ENCODE data around the gene S100A9. TPM values are rescaled to one million over a fixed set of nuclear protein-coding genes. Genes with fewer than 3 reads are reported as not detected.

The S100A9 gene
- total and polyA plus RNA-seq, 2 of the 4 experiments (the other 2 are of a cell fraction) = not detected

DNA sequence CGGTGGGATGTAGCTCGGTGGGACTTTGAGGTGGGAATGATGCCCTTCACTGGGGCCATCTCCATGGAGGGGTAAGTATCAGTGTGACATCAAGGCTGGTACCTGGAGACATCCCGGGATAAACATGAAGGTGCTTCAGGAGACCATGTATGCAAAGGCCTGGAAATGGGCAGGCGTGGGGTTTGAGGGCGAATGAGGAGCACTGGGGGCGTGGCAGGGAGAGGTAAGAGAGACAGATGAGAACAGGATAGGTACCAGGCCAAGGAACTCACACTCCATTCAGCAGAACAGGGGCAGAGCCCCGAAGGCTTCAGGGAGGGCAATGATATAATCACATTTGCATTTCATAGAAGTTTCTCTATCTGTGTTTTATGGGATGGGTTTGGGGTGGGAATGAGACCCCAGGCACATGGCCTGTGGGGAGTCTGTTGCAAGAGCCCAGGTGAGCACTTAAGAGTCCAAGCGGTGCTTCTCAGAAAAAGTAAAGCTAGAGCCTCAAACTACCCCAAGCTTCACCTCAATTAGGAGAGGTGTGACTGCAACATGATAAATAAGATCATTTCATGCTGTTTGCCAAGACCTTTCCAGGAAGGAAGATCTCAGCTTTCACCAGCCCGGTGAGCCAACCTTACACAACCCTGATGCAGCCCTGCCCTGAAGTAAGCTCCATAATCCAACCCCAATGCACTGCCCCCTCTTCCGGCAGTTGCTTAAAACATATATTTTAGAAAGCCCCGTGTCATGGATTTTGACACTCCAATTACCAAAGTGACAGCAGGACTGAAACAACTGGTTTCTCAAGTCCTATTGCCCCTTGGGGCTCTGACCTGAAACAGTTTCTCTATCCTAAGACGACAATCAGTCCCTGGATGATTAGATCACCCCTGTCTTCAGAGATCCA lies 7.4 kb downstream of the S100A9 start (continued):
- TF ChIP-seq FOS (IDR thresholded peaks at IDR 0.05; ENCODE audit: low read depth, low read length) = no peak

DNA sequence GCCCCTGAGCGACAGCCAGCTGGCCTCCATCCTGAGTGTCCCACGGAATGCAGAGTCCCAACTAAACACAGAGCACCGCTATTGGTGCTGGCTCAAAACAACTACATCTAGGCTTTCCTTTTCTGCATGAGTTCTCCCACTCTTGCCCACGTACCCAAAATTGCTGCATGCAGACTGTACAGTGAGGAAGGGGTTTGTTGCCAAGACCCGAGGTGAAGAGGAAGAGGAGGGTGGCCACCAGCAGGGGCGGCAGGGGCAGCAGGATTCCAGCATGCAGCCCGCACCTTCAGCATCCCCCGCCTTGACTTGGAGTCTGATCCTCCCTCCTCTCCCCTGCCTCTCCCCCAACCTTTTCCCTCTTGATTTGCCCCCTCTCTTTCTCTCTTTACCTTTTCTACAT lies 8.0 kb downstream of the S100A9 start:
- Histone ChIP-seq H3K27ac (ENCODE audit: insufficient read depth, low read length) (no peak overlapping the region), H4K91ac (ENCODE audit: insufficient read depth, low read depth, low read length) (no peak overlapping the region), H4K8ac (ENCODE audit: low read depth in 2 of 2, low read length in 2 of 2) (no peak overlapping the region), H2BK120ac (ENCODE audit: low read depth, low read length) (no peak overlapping the region), H3K4me2 (ENCODE audit: low read depth, low read length) (no peak overlapping the region), H2AFZ (replicated peaks; ENCODE audit: low read length, poor library complexity) (no peak overlapping the region), H3K36me3 (ENCODE audit: control insufficient read depth, insufficient read depth, low read length) (no peaks in the 10 kb centered on the region), H3K4ac (ENCODE audit: low read depth, low read length) (no peak overlapping the region), H4K20me1 (ENCODE audit: insufficient read depth, low read length) (no peaks in the 10 kb centered on the region), H3K4me3 (ENCODE audit: insufficient read depth, low read depth, low read length) (no peak overlapping the region), H3K18ac (ENCODE audit: low read depth, low read length) (no peak overlapping the region), H3K79me1 (ENCODE audit: low read depth in 1 of 2, low read length in 2 of 2) (no peaks in the 10 kb centered on the region), H3K9me3 (ENCODE audit: control insufficient read depth, insufficient read depth, low read length) (no peaks in the 10 kb centered on the region), H3K56ac (ENCODE audit: extremely low read depth, insufficient read depth, low read length) (no peak overlapping the region), H3K14ac (replicated peaks; ENCODE audit: low read depth, low read length) (no peak overlapping the region), H2BK15ac (ENCODE audit: low read depth, low read length) (no peak overlapping the region), H2BK20ac (ENCODE audit: low read depth, low read length) (no peak overlapping the region), H4K5ac (ENCODE audit: low read depth, low read length) (no peak overlapping the region), H2AK9ac (replicated peaks; ENCODE audit: low read depth, low read length, poor library complexity) (no peak overlapping the region), H3K9me1 (ENCODE audit: insufficient read depth, low read length) (no peaks in the 10 kb centered on the region), H2BK5ac (ENCODE audit: low read depth, low read length, poor library complexity, severe bottlenecking) (no peak overlapping the region), H3K27me3 (ENCODE audit: control insufficient read depth, insufficient read depth, low read length) (peaks cover 6% of the 10 kb centered on the region), H2AK5ac (ENCODE audit: low read depth, low read length) (no peak overlapping the region), H3K4me1 (ENCODE audit: control insufficient read depth, insufficient read depth, low read length) (no peaks in the 10 kb centered on the region), H3K9ac (ENCODE audit: low read depth, low read length) (no peak overlapping the region), H3K23ac (ENCODE audit: low read depth, low read length) (no peak overlapping the region)
- intact Hi-C loops (cut with micrococcal nuclease) = no loop called here
- no CpG with 5 or more reads among the region's 8 CpGs for WGBS, 2 experiments (ENCODE audit: extremely low coverage in 2 of 2, insufficient read length in 1 of 2)
- ATAC-seq (ENCODE audit: low read depth) (no peak), DNase-seq (no peak)
- dilution Hi-C loops (cut with HindIII; ENCODE audit: low sequenced_read_pairs, unreplicated experiment) = no loop called here
- no TSS peak for BruUV-seq (replicated peaks)
- ChIA-PET POLR2A (ENCODE audit: unreplicated experiment) (no interaction called here), CTCF (no interaction called here)
- no peak for TF ChIP-seq RAD21 (IDR thresholded peaks at IDR 0.05; ENCODE audit: low read length)
- TF ChIP-seq, protein P1, sequence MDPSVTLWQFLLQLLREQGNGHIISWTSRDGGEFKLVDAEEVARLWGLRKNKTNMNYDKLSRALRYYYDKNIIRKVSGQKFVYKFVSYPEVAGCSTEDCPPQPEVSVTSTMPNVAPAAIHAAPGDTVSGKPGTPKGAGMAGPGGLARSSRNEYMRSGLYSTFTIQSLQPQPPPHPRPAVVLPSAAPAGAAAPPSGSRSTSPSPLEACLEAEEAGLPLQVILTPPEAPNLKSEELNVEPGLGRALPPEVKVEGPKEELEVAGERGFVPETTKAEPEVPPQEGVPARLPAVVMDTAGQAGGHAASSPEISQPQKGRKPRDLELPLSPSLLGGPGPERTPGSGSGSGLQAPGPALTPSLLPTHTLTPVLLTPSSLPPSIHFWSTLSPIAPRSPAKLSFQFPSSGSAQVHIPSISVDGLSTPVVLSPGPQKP (IDR thresholded peaks at IDR 0.05; ENCODE audit: borderline replicate concordance, low read depth, low read length) = no peak
- TF ChIP-seq CHD1 (IDR thresholded peaks at IDR 0.05; ENCODE audit: low read depth, low read length) = no peak
- no peak for TF ChIP-seq RCOR1 (IDR thresholded peaks at IDR 0.05; ENCODE audit: insufficient replicate concordance, low read length)
- TF ChIP-seq POLR2A (IDR thresholded peaks at IDR 0.05; ENCODE audit: low read depth, low read length) = no peak
- no peak for TF ChIP-seq FOS (IDR thresholded peaks at IDR 0.05; ENCODE audit: low read depth, low read length)
- TF ChIP-seq MAZ (IDR thresholded peaks at IDR 0.05; ENCODE audit: borderline replicate concordance, low read depth, low read length) = no peak
- TF ChIP-seq, protein P2, sequence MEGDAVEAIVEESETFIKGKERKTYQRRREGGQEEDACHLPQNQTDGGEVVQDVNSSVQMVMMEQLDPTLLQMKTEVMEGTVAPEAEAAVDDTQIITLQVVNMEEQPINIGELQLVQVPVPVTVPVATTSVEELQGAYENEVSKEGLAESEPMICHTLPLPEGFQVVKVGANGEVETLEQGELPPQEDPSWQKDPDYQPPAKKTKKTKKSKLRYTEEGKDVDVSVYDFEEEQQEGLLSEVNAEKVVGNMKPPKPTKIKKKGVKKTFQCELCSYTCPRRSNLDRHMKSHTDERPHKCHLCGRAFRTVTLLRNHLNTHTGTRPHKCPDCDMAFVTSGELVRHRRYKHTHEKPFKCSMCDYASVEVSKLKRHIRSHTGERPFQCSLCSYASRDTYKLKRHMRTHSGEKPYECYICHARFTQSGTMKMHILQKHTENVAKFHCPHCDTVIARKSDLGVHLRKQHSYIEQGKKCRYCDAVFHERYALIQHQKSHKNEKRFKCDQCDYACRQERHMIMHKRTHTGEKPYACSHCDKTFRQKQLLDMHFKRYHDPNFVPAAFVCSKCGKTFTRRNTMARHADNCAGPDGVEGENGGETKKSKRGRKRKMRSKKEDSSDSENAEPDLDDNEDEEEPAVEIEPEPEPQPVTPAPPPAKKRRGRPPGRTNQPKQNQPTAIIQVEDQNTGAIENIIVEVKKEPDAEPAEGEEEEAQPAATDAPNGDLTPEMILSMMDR (conservative IDR thresholded peaks at IDR 0.05; ENCODE audit: low read depth, low read length) = no peak
- TF ChIP-seq RFX5 (IDR thresholded peaks at IDR 0.05; ENCODE audit: low read depth, low read length) = no peak
- in situ Hi-C loops (cut with MboI; ENCODE audit: low sequenced_read_pairs) = no loop called here
